B cell (primary cell): ENCODE results near the gene ZNF821.

Experiments
- EZH2 ChIP-seq: IDR thresholded peaks from 2 replicates; pipeline ENCODE4 v1.6.1; 2012; ENCODE audit warnings: borderline replicate concordance, low read depth, mild to moderate bottlenecking, moderate library complexity, low read length; ENCODE audit not compliant: insufficient read depth, poor library complexity, severe bottlenecking
- TF ChIP-seq, protein P1 (sequence below): fragments of 200-600 bp; IDR thresholded peaks from one replicate; pipeline ENCODE4 v1.8.0; 2022; ENCODE audit warnings: antibody characterized with exemption, mild to moderate bottlenecking

GRCh38 chr16:71826533-71827017, 57.4 kb downstream of the ZNF821 start:
- TF ChIP-seq, protein P1, sequence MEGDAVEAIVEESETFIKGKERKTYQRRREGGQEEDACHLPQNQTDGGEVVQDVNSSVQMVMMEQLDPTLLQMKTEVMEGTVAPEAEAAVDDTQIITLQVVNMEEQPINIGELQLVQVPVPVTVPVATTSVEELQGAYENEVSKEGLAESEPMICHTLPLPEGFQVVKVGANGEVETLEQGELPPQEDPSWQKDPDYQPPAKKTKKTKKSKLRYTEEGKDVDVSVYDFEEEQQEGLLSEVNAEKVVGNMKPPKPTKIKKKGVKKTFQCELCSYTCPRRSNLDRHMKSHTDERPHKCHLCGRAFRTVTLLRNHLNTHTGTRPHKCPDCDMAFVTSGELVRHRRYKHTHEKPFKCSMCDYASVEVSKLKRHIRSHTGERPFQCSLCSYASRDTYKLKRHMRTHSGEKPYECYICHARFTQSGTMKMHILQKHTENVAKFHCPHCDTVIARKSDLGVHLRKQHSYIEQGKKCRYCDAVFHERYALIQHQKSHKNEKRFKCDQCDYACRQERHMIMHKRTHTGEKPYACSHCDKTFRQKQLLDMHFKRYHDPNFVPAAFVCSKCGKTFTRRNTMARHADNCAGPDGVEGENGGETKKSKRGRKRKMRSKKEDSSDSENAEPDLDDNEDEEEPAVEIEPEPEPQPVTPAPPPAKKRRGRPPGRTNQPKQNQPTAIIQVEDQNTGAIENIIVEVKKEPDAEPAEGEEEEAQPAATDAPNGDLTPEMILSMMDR = no peak
- TF ChIP-seq EZH2 = no peak
